ENCODE measurements around the gene HS2ST1. TPM values are rescaled to one million over a fixed set of nuclear protein-coding genes. Genes with fewer than 3 reads are reported as not detected.

The HS2ST1 gene
- total RNA-seq, 1 donor from 2014 or later, result 19.0 TPM

GRCh38 chr1:86928819-86929218 is 14.4 kb downstream of the HS2ST1 start:
- no peak for FAIRE-seq
- no peak for DNase-seq (ENCODE audit: low read depth)
- H3K4me3 ChIP-seq (ENCODE audit: low read depth, low read length), result no peak overlapping the region
- no peaks in the 10 kb centered on the region for H3K36me3 ChIP-seq (ENCODE audit: control insufficient read depth, insufficient read depth, low read length)
- no peaks in the 10 kb centered on the region for H3K27me3 ChIP-seq (ENCODE audit: control insufficient read depth, insufficient read depth, low read length)
- no peak for TF ChIP-seq CTCF (IDR thresholded peaks at IDR 0.05; ENCODE audit: insufficient read depth, low read length, severe bottlenecking)

GRCh38 chr1:86933051-86933450 is 18.6 kb downstream of the HS2ST1 start:
- H3K27me3 ChIP-seq (ENCODE audit: control insufficient read depth, insufficient read depth, low read length), result no peaks in the 10 kb centered on the region
- TF ChIP-seq CTCF (IDR thresholded peaks at IDR 0.05; ENCODE audit: insufficient read depth, low read length, severe bottlenecking), result no peak
- H3K4me3 ChIP-seq (ENCODE audit: low read depth, low read length), result no peak overlapping the region
- no peak for DNase-seq (ENCODE audit: low read depth)
- H3K36me3 ChIP-seq (ENCODE audit: control insufficient read depth, insufficient read depth, low read length), result no peaks in the 10 kb centered on the region
- no peak for FAIRE-seq

- H3K36me3 ChIP-seq (ENCODE audit: control insufficient read depth, insufficient read depth, low read length), result no peaks in the 10 kb centered on the region
- FAIRE-seq, result no peak
Measured at GRCh38 chr1:86933562-86934377, 19.3 kb downstream of the HS2ST1 start.

GRCh38 chr1:86938450-86938849 is 24.0 kb downstream of the HS2ST1 start:
- Histone ChIP-seq H3K27me3 (ENCODE audit: control insufficient read depth, insufficient read depth, low read length) (no peaks in the 10 kb centered on the region), H3K36me3 (ENCODE audit: control insufficient read depth, insufficient read depth, low read length) (no peaks in the 10 kb centered on the region), H3K4me3 (ENCODE audit: low read depth, low read length) (no peak overlapping the region)
- peak; percentile 10 for DNase-seq (ENCODE audit: low read depth)
- FAIRE-seq, result no peak
- no peak for TF ChIP-seq CTCF (IDR thresholded peaks at IDR 0.05; ENCODE audit: insufficient read depth, low read length, severe bottlenecking)

More at GRCh38 chr1:86933562-86934377, 19.3 kb downstream of the HS2ST1 start:
- Histone ChIP-seq H3K27me3 (ENCODE audit: control insufficient read depth, insufficient read depth, low read length) (no peaks in the 10 kb centered on the region), H3K4me3 (ENCODE audit: low read depth, low read length) (no peak overlapping the region)
- no peak for DNase-seq (ENCODE audit: low read depth)
- no peak for TF ChIP-seq CTCF (IDR thresholded peaks at IDR 0.05; ENCODE audit: insufficient read depth, low read length, severe bottlenecking)

- FAIRE-seq (no peak), DNase-seq (ENCODE audit: low read depth) (no peak)
- Histone ChIP-seq H3K36me3 (ENCODE audit: control insufficient read depth, insufficient read depth, low read length) (no peaks in the 10 kb centered on the region), H3K27me3 (ENCODE audit: control insufficient read depth, insufficient read depth, low read length) (no peaks in the 10 kb centered on the region), H3K4me3 (ENCODE audit: low read depth, low read length) (no peak overlapping the region)
- no peak for TF ChIP-seq CTCF (IDR thresholded peaks at IDR 0.05; ENCODE audit: insufficient read depth, low read length, severe bottlenecking)
Measured at GRCh38 chr1:86938855-86939254, 24.4 kb downstream of the HS2ST1 start.

GRCh38 chr1:86939406-86939805 is 25.0 kb downstream of the HS2ST1 start:
- Histone ChIP-seq H3K36me3 (ENCODE audit: control insufficient read depth, insufficient read depth, low read length) (no peaks in the 10 kb centered on the region), H3K27me3 (ENCODE audit: control insufficient read depth, insufficient read depth, low read length) (no peaks in the 10 kb centered on the region), H3K4me3 (ENCODE audit: low read depth, low read length) (no peak overlapping the region)
- no peak for TF ChIP-seq CTCF (IDR thresholded peaks at IDR 0.05; ENCODE audit: insufficient read depth, low read length, severe bottlenecking)
- FAIRE-seq (no peak), DNase-seq (ENCODE audit: low read depth) (no peak)
